CD4-positive, alpha-beta T cell treated with Interleukin-17A for 1 hour (primary cell): ENCODE results near the gene EFHC1.
A peak's percentile ranks its signal among the peaks of the same experiment; 100 is the strongest.
"Not testable (repeated sequence)": the region's sequence is repeated elsewhere in the genome, so short reads cannot be mapped to it uniquely, and the experiment has no call there.

Experiments
- DNase-seq: peaks from one replicate; pipeline ENCODE4 v3.0.0-alpha.2; 2020

The EFHC1 gene

GRCh38 chr6:52419809-52420667 is at the start of gene EFHC1:
EFHC1 (plus strand) TSS chr6:52420342; CDS start chr6:52420411, 69 bp downstream.
- DNase-seq, result peak; percentile 98

- DNase-seq, result no peak
These were observed 48.4 kb upstream of the EFHC1 start for GRCh38 chr6:52371656-52372191.

GRCh38 chr6:52373151-52373690 is 46.9 kb upstream of the EFHC1 start:
- no peak for DNase-seq

GRCh38 chr6:52374247-52374646 is 45.9 kb upstream of the EFHC1 start:
- no peak for DNase-seq

- DNase-seq, result no peak
These were observed 44.2 kb upstream of the EFHC1 start for GRCh38 chr6:52375780-52376556.

- DNase-seq, result no peak
These were observed 43.4 kb upstream of the EFHC1 start for GRCh38 chr6:52376763-52377162.

- peak; percentile 34 for DNase-seq
These were observed 42.5 kb upstream of the EFHC1 start for GRCh38 chr6:52377538-52378221.

GRCh38 chr6:52381249-52381648 is 38.9 kb upstream of the EFHC1 start:
- no peak for DNase-seq

GRCh38 chr6:52384145-52384766 is 35.9 kb upstream of the EFHC1 start:
- DNase-seq, result no peak

- DNase-seq, result no peak
These were observed 35.1 kb upstream of the EFHC1 start for GRCh38 chr6:52385074-52385473.

GRCh38 chr6:52388119-52388518 is 32.0 kb upstream of the EFHC1 start:
- DNase-seq, result not testable (repeated sequence)

- DNase-seq, result no peak
These were observed 31.4 kb upstream of the EFHC1 start for GRCh38 chr6:52388790-52389189.

- DNase-seq, result no peak
These were observed 30.9 kb upstream of the EFHC1 start for GRCh38 chr6:52389264-52389625.

- peak; percentile 73 for DNase-seq
These were observed 30.3 kb upstream of the EFHC1 start for GRCh38 chr6:52389626-52390360.

- DNase-seq, result peak; percentile 85
These were observed 29.8 kb upstream of the EFHC1 start for GRCh38 chr6:52390361-52390727.

GRCh38 chr6:52391599-52391998 is 28.5 kb upstream of the EFHC1 start:
- DNase-seq, result no peak

- DNase-seq, result peak; percentile 48
These were observed 27.2 kb upstream of the EFHC1 start for GRCh38 chr6:52392944-52393343.

GRCh38 chr6:52393780-52394179 is 26.4 kb upstream of the EFHC1 start:
- DNase-seq, result no peak

- DNase-seq, result peak; percentile 68
These were observed 25.9 kb upstream of the EFHC1 start for GRCh38 chr6:52394251-52394666.

- no peak for DNase-seq
These were observed 24.2 kb upstream of the EFHC1 start for GRCh38 chr6:52395969-52396368.

- peak; percentile 63 for DNase-seq
These were observed 20.4 kb upstream of the EFHC1 start for GRCh38 chr6:52399511-52400312.
